Spleen (tissue), 7 donors: ENCODE measurements around the gene SPATS2.

ENCODE experiments used
- POLR2A ChIP-seq, 3 donors: fragments of 450-650 bp; IDR thresholded peaks; one replicate each; pipeline ENCODE4 v1.5.1; 2017; ENCODE audit warnings: antibody characterized with exemption in 3 of 3, mild to moderate bottlenecking in 1 of 3
- POLR2AphosphoS5 ChIP-seq, 3 donors: sonication (generic); formaldehyde crosslinking; IDR thresholded peaks; one replicate each; pipeline ENCODE4 v1.5.1; 2017; ENCODE audit warnings: antibody characterized with exemption in 3 of 3
- TF ChIP-seq, protein P1 (sequence below), 11 experiments: fragments of 200-600 bp in 7 of 11; fragments of 450-650 bp in 4 of 11; sonication (generic) in 4 of 11; IDR thresholded peaks in 8 of 11; conservative IDR thresholded peaks in 3 of 11; 1 replicate in 7 of 11; 2 replicates in 4 of 11; pipeline versions ENCODE4 v1.4.0 to v1.8.0; 2016 to 2021; ENCODE audit warnings: antibody characterized with exemption in 11 of 11, inconsistent platforms in 4 of 11, mild to moderate bottlenecking in 1 of 11
- donor health status: DM: no; HTN: no; CAD: no; lungs with moderate emphysema.
- donor health status: DM: no; HTN: no; CAD: no.
- donor health status: DM: no; HTN: no; CAD: no.

GRCh38 chr12:49548822-49549648, 181.8 kb downstream of the SPATS2 start:
- TF ChIP-seq, protein P1, sequence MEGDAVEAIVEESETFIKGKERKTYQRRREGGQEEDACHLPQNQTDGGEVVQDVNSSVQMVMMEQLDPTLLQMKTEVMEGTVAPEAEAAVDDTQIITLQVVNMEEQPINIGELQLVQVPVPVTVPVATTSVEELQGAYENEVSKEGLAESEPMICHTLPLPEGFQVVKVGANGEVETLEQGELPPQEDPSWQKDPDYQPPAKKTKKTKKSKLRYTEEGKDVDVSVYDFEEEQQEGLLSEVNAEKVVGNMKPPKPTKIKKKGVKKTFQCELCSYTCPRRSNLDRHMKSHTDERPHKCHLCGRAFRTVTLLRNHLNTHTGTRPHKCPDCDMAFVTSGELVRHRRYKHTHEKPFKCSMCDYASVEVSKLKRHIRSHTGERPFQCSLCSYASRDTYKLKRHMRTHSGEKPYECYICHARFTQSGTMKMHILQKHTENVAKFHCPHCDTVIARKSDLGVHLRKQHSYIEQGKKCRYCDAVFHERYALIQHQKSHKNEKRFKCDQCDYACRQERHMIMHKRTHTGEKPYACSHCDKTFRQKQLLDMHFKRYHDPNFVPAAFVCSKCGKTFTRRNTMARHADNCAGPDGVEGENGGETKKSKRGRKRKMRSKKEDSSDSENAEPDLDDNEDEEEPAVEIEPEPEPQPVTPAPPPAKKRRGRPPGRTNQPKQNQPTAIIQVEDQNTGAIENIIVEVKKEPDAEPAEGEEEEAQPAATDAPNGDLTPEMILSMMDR (IDR thresholded peaks at IDR 0.05 in 8 of 11, conservative IDR thresholded peaks at IDR 0.05 in 3 of 11), result peak in 5 of 11 experiments; percentile 39 to 52 (median 40)
- TF ChIP-seq POLR2A (IDR thresholded peaks at IDR 0.05) (no peak), POLR2AphosphoS5 (IDR thresholded peaks at IDR 0.05) (peak in 1 of 3 donors; percentile 45)
